HG03095 (cell line): ENCODE results near the gene EVA1C.
"Not testable (repeated sequence)": the region's sequence is repeated elsewhere in the genome, so short reads cannot be mapped to it uniquely, and the experiment has no call there.

Experiments
- ATAC-seq: cut with Tn5 transposase; IDR thresholded peaks from one replicate; pipeline ENCODE4 v1.9.1; 2021; ENCODE audit warnings: moderate library complexity; ENCODE audit not compliant: unreplicated experiment

Gene EVA1C

DNA sequence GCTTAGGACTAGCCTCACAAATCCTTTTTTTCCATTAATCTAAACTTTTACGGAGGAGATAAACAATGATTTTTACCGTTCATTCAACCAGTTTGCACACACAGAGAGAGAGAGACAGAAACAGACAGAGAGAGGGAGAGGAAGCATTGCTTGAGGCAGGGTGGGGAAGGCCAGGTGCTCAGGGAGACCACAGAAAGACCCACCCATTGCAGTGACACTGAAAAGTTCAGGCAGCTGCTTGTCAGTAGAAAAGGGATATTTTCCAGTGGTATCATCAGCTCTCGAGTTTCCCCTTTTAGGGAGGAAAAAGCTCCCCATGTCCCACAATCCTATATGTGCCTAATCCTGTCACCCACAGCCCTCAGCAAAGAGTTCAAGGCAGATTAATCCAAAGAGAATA is 145.6 kb downstream of the EVA1C start:
- ATAC-seq, result no peak

DNA sequence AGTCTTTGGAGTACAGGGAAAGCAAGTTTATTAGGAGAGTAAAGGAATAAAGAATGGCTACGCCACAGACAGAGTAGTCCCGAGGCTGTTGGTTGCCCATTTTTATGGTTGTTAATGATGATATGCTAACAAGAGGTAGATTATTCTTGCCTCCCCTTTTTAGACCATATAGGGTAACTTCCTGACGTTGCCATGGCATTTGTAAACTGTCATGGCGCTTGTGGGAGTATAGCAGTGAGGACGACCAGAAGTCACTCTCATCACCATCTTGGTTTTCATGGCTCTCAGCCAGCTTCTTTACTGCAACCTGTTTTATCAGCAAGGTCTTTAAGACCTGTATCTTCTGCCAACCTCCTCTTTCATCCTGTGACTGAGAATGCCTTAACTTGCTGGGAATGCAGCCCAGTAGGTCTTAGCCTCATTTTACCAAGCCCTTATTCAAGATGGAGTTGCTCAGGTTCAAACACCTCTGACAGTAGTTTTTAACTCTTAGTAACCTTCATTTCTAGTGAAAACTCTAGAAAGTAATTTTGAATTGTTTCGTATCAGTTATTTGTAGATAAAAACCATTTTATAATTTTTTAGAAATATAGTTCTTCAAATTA is 146.6 kb downstream of the EVA1C start:
- ATAC-seq, result no peak

DNA sequence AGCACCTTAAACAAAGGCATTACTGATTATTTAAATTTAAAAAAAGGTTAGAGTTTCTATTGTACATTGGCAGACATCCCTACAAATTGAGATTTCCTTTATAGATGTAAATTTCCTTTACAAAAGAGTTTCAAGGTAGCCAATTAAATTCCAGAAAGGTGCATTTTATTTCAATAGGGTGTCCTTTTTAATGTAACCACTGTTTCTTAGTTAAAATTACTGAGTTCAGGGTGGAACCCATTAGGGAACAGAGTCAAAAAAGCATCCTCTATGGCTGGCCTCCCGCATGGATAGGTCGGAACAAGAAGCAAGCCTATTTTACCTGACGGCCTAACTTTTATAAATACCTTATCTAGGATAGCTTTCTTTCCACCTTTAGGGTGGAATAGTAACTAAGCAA is 148.4 kb downstream of the EVA1C start:
- ATAC-seq, result no peak

DNA sequence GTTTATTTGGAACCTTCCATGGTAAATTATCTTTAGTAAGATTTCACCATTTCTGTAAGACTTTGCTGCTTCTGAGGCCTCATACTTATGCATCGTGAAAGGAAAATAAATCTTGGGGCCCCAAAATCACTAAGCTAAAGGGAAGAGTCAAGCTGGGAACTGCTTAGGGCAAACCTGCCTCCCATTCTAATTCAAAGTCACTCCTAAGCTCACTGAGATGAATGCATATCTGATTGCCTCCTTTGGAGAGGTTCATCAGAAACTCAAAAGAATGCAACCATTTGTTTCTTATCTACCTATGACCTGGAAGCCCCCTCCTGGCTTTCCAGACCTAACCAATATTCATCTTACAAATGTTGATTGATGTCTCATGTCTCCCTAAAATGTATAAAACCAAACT is 149.0 kb downstream of the EVA1C start:
- ATAC-seq, result not testable (repeated sequence)

DNA sequence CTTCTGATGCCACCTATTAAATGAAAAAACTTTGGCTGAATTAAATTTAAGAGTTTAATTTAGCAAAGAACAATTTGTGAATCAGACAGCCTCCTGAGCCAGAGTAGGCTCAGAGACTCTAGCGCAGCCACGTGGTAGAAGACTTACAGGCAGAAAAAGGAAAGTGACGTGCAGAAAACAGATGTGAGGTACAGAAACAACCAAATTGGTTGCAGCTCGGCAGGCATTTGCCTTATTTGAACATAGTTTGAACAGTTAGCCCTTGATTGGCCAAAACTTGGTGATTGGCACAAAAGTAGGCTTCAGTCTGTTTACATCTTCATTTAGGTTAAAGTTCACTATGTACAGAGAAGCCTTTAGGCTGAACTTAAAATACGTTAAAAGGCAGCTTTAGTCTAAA is 149.9 kb downstream of the EVA1C start:
- no peak for ATAC-seq

DNA sequence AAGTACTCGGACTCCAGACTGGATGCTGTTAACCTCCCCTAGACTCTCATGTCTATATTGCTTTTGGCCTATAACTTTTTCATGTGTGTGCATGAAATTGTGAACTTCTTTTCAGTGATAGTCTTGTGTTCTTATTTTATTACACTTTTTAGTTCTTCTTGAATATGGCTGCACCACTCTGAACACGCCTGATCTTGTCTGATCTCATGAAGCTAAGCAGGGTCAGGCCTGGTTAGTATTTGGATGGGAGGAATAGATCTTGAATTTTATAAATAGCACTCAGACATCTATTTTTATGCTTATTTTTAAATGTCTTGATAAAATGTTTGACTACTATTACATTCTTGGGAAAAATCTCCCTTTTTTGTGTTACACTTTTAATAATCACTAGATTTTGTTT is 150.4 kb downstream of the EVA1C start:
- no peak for ATAC-seq
